K562 (cell line): ENCODE measurements around the gene SLC5A11. TPM values are rescaled to one million over a fixed set of nuclear protein-coding genes. Genes with fewer than 3 reads are reported as not detected.
A peak's percentile ranks its signal among the peaks of the same experiment; 100 is the strongest.

Experiments
- ARID1B ChIP-seq: fragments of 450-650 bp; IDR thresholded peaks from 2 replicates; pipeline ENCODE4 v1.6.1; 2016; ENCODE audit warnings: antibody characterized with exemption, mild to moderate bottlenecking, inconsistent platforms
- ARID2 ChIP-seq: fragments of 450-650 bp; IDR thresholded peaks from 2 replicates; pipeline ENCODE4 v1.6.1; 2017; ENCODE audit warnings: antibody characterized with exemption, mild to moderate bottlenecking
- ID3 ChIP-seq, 2 experiments: fragments of 250-450 bp in 1 of 2; fragments of 450-650 bp in 1 of 2; sonication (Bioruptor Pico) in 1 of 2; IDR thresholded peaks; 2 replicates each; pipeline versions ENCODE4 v1.6.1 to v1.8.0; 2016 to 2021; ENCODE audit warnings: mild to moderate bottlenecking in 2 of 2, moderate library complexity in 2 of 2, missing compliant biosample characterization in 1 of 2, missing genetic modification characterization in 1 of 2
- KLF13 ChIP-seq: fragments of 450-650 bp; IDR thresholded peaks from 2 replicates; pipeline ENCODE4 v1.6.1; 2016; ENCODE audit warnings: missing genetic modification characterization, low read depth, mild to moderate bottlenecking, missing compliant biosample characterization, moderate library complexity, borderline replicate concordance
- MEIS2 ChIP-seq: fragments of 450-650 bp; IDR thresholded peaks from 2 replicates; pipeline ENCODE4 v1.6.1; 2014; ENCODE audit warnings: mild to moderate bottlenecking; ENCODE audit not compliant: partially characterized antibody
- PRDM10 ChIP-seq: fragments of 450-650 bp; IDR thresholded peaks from 2 replicates; pipeline ENCODE4 v1.6.1; 2018; ENCODE audit not compliant: partially characterized antibody
- PYGO2 ChIP-seq: fragments of 450-650 bp; IDR thresholded peaks from 2 replicates; pipeline ENCODE4 v1.6.1; 2016; ENCODE audit warnings: mild to moderate bottlenecking, missing genetic modification characterization, moderate library complexity, missing compliant biosample characterization
- SAFB2 ChIP-seq: fragments of 200-400 bp; formaldehyde crosslinking; IDR thresholded peaks from 2 replicates; pipeline ENCODE4 v1.6.1; 2018; ENCODE audit warnings: borderline replicate concordance, low read length, low read depth, moderate library complexity; ENCODE audit not compliant: severe bottlenecking
- STAG1 ChIP-seq: sonication (generic); formaldehyde crosslinking; IDR thresholded peaks from 2 replicates; pipeline ENCODE4 v1.5.0; 2020; ENCODE audit warnings: missing genetic modification reagents, borderline replicate concordance
- WHSC1 ChIP-seq: IDR thresholded peaks from one replicate; pipeline ENCODE4 v1.6.1; 2012; ENCODE audit warnings: low read length, control low read depth, inconsistent platforms
- ZFP30 ChIP-seq: fragments of 250-450 bp; sonication (Bioruptor Pico); IDR thresholded peaks from 2 replicates; pipeline ENCODE4 v1.8.0; 2022; ENCODE audit warnings: moderate library complexity, mild to moderate bottlenecking, inconsistent platforms, borderline replicate concordance
- ZNF707 ChIP-seq: fragments of 250-450 bp; sonication (Bioruptor Pico); conservative IDR thresholded peaks from 2 replicates; pipeline ENCODE4 v1.8.0; 2022; ENCODE audit warnings: inconsistent platforms, mild to moderate bottlenecking, moderate library complexity
- polyA plus RNA-seq, 8 experiments: library from polyadenylated mRNA; depleted of rRNA in 4 of 8; stranded (reverse) in 5 of 8; unstranded in 3 of 8; fragments of >200 nt; fragmentation: Nextera tagmentation in 2 of 8; fragmentation: Illumina TruSeq in 1 of 8; extraction: Ambion mirVana in 2 of 8; extraction: Trizol in 1 of 8; gene quantifications; 2 replicates each; pipeline versions ENCODE4 v1.2.1 to v1.2.3, GENCODE V29; 2011 to 2014; ENCODE audit warnings: inconsistent platforms in 1 of 8, missing spikeins in 1 of 8
- total RNA-seq, 7 experiments: library from RNA; depleted of rRNA in 6 of 7; stranded (reverse); fragments of >200 nt in 6 of 7; fragmentation: Illumina TruSeq in 2 of 7; extraction: Trizol in 2 of 7; gene quantifications; 2 replicates each; pipeline versions ENCODE4 v1.2.1 to v1.2.3, GENCODE V29; 2011 to 2021; ENCODE audit warnings: low replicate concordance in 1 of 7
- TF ChIP-seq, protein P1 (sequence below), 2 experiments: IDR thresholded peaks; 2 replicates each; pipeline ENCODE4 v1.6.1; 2011; ENCODE audit warnings: borderline replicate concordance in 1 of 2, control low read depth in 1 of 2, low read depth in 1 of 2, low read length in 1 of 2, mild to moderate bottlenecking in 1 of 2, mixed read lengths in 1 of 2, moderate library complexity in 1 of 2; ENCODE audit not compliant: insufficient read depth in 1 of 2, insufficient read length in 1 of 2, poor library complexity in 1 of 2, severe bottlenecking in 1 of 2; ENCODE audit errors: extremely low read depth in 1 of 2
- TF ChIP-seq, protein P2 (sequence below): sonication (generic); formaldehyde crosslinking; IDR thresholded peaks from 2 replicates; pipeline ENCODE4 v1.9.0; 2022; ENCODE audit warnings: mild to moderate bottlenecking, missing genetic modification reagents
- TF ChIP-seq, protein P3 (sequence below), 2 experiments: IDR thresholded peaks in 1 of 2; conservative IDR thresholded peaks in 1 of 2; 2 replicates each; pipeline ENCODE4 v1.6.1; 2016; ENCODE audit warnings: low read depth in 2 of 2, mild to moderate bottlenecking in 1 of 2, missing compliant biosample characterization in 1 of 2, missing genetic modification characterization in 1 of 2, moderate library complexity in 1 of 2

The SLC5A11 gene
- total and polyA plus RNA-seq, 9 of the 15 experiments (the other 6 are each of a cell fraction or from before 2014, with no cell fraction given): 0.04 to 0.25 (median 0.11) TPM; not detected in 3

DNA sequence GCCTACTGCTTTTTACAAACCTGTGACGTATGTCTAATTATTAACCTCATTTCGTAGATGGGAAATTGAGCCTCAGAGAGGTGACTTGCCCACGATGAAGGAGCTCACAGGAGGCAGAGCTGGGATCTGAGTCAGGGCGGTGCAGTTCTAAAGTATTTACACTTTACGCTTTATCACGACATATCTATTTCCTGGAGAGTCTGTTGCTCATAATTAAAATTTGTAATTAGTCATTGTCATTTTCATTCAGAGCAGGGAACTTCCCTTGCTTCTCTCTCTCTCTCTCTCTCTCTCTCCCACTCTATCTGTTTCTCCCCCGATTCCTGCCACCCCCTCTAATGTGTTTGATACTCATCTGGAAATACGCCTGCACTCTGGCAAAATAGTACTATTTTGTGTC is 5.9 kb downstream of the SLC5A11 start (continued):
- TF ChIP-seq, protein P1, sequence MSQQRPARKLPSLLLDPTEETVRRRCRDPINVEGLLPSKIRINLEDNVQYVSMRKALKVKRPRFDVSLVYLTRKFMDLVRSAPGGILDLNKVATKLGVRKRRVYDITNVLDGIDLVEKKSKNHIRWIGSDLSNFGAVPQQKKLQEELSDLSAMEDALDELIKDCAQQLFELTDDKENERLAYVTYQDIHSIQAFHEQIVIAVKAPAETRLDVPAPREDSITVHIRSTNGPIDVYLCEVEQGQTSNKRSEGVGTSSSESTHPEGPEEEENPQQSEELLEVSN (IDR thresholded peaks at IDR 0.05; ENCODE audit: borderline replicate concordance in 1 of 2, extremely low read depth in 1 of 2, insufficient read depth in 1 of 2, insufficient read length in 1 of 2, low read depth in 1 of 2, low read length in 1 of 2, poor library complexity in 1 of 2, severe bottlenecking in 1 of 2): no peak
- peak; percentile 22; the same call in 1 of the 2 replicates for TF ChIP-seq ARID1B
- no peak for TF ChIP-seq ZNF707 (CRISPR knock-in tag)
- peak; percentile 72 for TF ChIP-seq MEIS2
- TF ChIP-seq ID3 (CRISPR knock-in tag; IDR thresholded peaks at IDR 0.05): no peak
- no peak for TF ChIP-seq ID3 (tag; IDR thresholded peaks at IDR 0.05)
- no peak for TF ChIP-seq ARID2
- TF ChIP-seq KLF13 (tag): no peak
- no peak for TF ChIP-seq PYGO2
- no peak for TF ChIP-seq ZFP30 (CRISPR knock-in tag)
- TF ChIP-seq PRDM10: no peak
- no peak for TF ChIP-seq STAG1 (CRISPR knock-in tag)
- TF ChIP-seq, protein P2, sequence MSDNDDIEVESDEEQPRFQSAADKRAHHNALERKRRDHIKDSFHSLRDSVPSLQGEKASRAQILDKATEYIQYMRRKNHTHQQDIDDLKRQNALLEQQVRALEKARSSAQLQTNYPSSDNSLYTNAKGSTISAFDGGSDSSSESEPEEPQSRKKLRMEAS: no peak
- TF ChIP-seq WHSC1: no peak
- TF ChIP-seq, protein P3, sequence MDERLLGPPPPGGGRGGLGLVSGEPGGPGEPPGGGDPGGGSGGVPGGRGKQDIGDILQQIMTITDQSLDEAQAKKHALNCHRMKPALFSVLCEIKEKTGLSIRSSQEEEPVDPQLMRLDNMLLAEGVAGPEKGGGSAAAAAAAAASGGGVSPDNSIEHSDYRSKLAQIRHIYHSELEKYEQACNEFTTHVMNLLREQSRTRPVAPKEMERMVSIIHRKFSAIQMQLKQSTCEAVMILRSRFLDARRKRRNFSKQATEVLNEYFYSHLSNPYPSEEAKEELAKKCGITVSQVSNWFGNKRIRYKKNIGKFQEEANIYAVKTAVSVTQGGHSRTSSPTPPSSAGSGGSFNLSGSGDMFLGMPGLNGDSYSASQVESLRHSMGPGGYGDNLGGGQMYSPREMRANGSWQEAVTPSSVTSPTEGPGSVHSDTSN (CRISPR knock-in tag; IDR thresholded peaks at IDR 0.05; ENCODE audit: low read depth): no peak
- TF ChIP-seq, protein P3 (tag; conservative IDR thresholded peaks at IDR 0.05; ENCODE audit: low read depth): peak; percentile 55
- TF ChIP-seq SAFB2: no peak
